Nucleus accumbens (tissue), 56 donors: ENCODE data around the gene NCKAP5L.
A peak's percentile ranks its signal among the peaks of the same experiment; 100 is the strongest.

Experiments used
- DNase-seq, 56 donors: peaks; one replicate each; lab custom pipeline; 2025; lab: John Stamatoyannopoulos, UW

Gene NCKAP5L

DNA sequence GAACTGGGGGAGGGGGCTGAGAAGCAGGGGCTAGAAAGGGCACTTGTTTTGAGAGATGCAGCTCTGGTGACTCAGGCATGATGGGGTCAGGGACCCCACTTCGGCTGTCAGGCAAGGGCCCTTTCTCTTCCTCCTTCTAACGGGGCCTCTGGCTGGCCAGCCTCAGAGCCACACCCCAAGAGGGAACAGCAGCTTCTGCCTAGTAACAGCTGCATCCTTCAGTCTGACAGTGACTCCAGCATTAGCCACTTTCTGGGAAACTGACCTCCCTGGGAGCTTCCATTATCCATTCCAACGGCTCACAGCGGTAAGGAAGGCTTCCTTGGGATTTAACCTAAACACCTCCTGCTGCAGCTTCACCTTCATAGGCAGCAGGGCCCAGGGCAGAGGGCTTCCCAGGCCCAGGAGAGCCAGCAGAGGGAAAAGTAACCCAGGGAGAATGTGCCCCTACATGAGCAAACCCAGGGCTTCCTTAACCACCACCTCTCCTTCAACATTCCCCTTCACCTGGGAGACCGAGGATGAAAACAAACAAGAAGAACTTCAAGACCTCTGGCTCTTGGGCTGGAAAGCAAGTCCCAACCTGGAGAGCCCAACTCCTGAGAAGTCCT, 2.7 kb downstream of the NCKAP5L start:
- peak in 11 of 56 donors; percentile 3 to 33 (median 16) for DNase-seq

GRCh38 chr12:49824895-49825294, 3.3 kb downstream of the NCKAP5L start:
- DNase-seq = peak in 1 of 56 donors; percentile 13

- DNase-seq = no peak
These were observed 3.8 kb downstream of the NCKAP5L start for GRCh38 chr12:49824416-49824815.

DNA sequence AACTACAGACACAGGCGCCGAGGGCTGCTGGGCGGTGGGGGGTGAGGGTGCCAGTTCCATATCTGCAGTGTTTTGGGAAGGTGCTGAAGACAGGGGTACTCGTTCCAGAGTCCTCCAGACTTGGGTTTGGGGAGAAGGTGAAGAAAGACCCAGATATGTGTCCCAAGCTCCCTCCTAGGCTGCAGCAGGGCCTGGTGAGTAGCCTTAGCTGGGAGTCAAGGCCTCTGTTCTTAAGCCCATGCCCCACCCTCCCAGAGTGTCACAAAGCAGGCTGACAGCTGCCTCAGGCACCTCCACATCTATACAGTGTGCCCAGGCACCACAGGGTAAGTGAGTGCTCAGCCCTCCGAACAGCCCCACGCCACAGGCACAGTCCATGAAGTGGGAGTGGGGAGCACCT, 4.3 kb downstream of the NCKAP5L start:
- DNase-seq = no peak

DNA sequence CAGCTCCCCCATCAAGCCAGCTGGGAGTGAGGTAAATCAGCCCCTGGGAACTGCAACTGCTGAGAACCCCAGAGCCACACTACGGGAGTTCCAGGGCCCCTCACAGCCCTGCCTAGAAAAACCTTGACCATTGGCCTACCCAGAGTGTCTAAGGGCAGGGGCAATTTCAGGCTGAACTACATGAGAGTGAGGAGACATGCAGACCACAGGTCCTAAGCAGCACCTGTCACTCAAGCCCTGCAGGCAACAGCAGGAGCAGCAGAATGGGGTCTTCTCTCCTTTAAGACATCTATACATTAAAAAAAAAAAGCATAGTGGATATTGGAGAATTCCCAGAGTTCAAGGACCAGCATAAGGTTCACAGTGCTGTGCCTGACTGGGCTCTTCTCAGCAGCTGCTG, 4.9 kb downstream of the NCKAP5L start:
- no peak for DNase-seq

DNA sequence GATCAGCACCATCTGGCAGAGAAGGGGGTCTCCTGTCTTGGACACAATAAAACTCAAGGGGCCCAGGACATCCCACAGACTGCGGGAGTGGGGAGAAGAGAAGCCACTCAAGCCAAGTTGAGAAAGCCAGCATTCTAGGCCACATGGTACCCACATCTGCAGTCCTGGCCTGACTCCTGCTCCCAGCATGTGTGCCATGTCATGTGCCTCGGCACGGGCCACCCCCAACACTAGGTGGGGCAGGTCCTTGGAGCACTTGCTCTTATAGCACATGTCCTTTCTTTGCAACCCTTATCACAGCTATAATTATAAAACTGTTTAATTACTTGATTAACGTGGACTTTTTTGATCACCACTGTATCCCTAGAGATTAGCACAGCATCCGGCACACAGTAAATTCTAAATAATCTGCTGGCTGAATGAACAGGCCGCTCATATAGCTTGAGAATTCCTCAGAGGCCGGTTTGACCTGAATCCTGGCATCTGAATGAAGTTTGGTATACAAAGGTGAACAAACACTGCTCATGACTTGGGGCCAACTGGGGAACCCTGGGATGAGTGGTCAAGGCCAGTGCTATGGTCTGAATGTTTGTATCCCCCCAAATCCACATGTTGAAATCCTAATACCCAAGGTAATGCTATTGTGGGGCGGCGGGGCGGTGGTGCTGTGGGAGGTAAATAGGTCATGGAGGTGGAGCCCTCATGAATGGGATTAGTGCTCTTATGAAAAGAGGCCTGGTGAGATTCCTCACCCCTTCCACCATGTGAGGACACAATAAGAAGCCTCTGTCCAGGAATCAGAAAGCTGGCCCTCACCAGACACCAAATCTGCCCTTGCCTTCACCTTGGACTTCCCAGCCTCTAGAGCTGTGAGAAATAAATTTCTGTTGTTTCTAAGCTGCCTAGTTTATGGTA, 6.6 kb downstream of the NCKAP5L start:
- peak in 9 of 56 donors; percentile 12 to 47 (median 21) for DNase-seq

DNA sequence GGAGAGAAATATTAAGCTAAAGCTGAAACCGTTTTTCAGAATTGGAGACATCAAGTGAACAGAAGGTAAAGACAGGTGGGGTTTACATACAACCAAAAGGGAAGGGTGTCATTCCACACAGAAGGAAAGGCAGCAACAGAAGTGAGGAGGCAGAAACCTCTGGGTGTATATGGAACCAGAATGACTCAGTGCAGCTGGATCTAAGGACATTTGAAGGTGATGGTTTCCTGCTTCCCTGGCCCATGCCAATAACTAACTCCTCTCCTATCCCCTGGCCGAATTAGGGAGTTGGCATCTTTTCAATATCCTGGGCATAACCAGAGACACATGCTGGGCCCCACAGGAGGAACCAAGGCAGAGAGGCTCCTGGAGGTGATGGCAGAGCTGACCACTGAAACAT, 8.4 kb downstream of the NCKAP5L start:
- no peak for DNase-seq

DNA sequence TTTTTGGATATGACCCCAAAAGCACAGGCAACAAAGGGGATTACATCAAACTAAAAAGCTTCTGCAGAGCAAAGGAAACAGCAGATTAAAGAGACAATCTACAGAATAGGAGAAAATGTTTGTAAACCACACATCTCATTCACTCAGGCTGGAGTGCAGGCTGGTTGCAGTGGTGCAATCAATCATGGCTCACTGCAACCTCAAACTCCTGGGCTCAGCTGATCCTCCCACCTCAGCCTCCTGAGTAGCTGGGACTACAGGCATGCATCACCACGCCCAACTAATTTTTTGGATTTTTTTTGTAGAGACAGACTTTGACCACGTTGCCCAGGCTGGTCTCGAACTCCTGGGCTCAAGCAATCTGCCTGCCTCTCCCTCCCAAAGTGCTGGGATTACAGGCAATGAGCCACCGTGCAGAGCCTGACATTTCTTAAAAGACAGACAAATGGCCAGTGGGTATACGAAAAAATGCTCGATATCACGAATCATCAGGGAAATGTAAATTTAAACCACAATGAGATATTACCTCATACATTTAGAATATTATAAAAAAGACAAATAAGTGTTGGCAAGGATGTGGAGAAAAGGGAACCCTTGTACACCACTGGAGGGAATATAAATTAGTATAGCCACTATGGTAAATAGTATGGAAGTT, 9.8 kb downstream of the NCKAP5L start:
- DNase-seq = no peak

DNA sequence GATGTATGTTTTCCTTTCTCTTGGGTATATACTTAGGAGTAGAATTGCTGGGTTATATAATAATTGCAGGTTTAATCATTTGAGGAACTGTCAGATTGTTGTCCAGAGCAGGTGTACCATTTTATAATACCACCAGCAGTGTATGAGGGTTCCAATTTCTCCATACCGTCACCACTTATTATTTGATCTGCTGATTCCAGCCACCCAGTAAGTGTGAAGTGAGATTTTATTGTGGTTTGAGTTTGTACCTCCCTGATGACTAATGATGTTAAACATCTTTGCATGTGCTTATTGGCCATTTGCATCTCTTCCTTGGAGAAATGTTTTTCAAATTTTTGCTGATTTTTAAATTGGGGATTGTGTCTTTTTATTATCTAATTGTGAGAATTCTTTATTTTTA, 15.1 kb downstream of the NCKAP5L start:
- DNase-seq = no peak

DNA sequence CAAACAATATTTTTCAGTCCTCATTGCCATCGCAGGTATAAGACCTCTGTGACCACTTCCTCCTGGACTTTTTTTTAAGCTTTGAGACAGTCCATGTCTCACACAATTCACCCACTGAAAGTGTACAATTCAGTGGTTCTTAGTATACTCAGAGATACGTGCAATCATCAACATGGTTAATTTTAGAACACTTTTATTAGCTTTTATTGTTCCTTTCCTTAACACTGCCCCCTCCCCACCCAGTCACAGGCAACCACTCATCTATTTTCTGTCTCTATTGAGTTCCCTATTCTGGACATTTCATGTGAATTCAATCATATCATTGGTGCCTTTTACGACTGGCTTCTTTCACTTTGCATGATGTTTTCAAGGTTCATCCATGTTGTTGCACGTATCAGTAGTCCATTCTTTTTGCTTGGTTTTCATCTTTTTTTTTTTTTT, 16.2 kb downstream of the NCKAP5L start:
- no peak for DNase-seq

DNA sequence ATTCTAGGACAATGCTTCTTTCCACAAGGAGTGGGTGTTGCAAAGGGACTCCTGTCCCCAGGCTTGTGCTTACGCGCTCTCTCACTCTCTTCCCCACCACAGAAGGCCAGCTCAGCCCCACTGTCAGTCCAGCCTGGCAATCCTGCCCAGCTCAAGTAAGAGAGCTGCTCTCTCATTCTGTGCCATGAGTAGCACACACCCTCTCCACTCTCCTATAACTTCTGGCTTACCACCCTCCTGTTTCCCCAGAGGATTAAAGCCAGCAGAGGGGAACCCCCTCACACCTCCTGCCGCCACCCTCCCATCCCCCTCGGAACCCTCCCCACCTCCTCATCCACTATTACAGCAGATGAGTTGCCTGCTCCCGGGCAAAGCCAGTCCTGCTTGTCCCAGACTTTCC, 17.1 kb downstream of the NCKAP5L start:
- peak in 2 of 56 donors; percentile 6 to 13 for DNase-seq

DNA sequence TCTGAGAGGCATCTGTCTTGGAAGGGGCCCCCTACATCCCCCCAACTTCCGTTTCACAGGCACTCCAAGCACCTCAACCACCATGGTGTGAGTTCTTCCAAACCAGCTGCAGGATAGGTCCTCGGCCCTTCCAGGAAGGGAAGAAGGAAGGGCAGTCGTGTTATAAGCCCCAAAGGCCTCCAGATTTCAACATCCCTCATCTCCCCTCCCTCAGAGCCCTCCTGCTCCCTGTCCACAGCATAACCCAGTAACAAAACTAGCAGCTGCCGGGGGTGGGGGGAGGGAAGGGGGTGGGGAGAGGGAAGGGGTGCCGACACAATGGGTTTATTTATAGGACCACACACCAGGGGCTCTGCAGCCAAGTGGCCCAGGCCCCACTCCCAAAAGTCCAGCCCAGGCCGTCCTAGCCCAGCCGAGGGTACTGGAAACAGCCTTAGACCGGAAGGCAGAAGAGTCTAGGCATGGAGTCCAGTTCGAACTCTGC, 18.3 kb downstream of the NCKAP5L start:
- DNase-seq = peak in 36 of 56 donors; percentile 10 to 76 (median 43)

DNA sequence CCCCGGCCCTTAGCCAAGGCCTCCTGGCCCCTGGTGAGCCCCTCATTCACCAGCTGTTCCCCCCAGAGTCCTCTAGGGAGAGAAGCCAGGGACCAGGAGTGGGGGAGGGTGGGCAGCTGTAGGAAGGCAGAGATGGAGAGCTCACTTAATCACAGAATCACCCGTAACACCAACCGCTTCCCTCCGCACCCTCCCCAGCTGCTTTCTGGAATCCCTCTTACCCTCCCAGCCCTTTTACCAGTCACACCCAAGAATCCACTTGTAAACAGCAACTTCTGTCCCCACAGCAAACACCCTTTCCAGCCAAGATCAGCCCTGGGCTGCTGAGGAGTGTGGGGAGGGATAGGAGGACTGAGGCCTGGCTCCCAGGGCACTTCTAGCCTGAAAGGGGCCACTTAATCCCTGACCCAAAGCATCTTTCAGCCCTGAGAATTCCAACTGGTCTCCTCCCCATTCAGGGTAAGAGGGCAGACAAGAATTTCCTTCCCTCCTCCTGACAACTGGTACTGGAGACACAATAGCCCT, 18.8 kb downstream of the NCKAP5L start:
- DNase-seq = peak in 10 of 56 donors; percentile 26 to 63 (median 52)

DNA sequence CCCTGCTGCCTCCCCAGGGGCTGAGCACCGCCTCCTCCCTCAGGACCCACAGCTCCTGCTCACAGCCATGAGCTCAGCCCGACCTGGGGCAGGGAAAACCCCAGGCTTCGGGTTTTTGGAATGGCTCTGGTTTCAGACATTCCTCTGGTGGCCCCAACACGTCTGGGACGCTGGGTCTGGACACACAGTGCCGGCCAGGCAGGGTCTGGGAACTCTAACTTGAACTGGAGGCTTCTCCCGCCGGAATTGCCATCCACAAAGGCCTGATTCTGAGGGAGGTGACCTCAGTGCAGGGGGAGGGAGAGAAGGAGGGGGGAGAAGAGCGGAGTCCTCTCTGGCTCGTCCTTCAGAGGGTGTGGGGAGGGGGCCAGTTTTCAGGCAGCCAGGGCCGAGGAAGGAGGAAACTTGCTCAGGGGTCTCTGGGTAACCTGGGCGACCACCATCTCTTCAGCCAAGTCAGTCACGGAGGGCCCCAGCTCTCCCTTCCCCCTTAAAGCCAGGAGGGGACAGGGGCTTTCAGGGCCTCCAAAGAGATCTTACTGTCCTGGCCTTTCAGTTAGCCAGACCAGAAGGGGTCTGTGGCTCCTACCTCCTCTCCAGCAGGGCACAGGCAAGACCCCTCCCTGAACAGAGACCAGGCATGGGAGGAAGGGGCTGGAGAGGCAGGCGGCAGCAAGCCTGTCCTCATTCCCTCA, 19.4 kb downstream of the NCKAP5L start:
- peak in 45 of 56 donors; percentile 13 to 77 (median 52) for DNase-seq

GRCh38 chr12:49807991-49808580, 20.1 kb downstream of the NCKAP5L start:
- no peak for DNase-seq

- no peak for DNase-seq
These were observed 21.3 kb downstream of the NCKAP5L start for GRCh38 chr12:49806877-49807276.

DNA sequence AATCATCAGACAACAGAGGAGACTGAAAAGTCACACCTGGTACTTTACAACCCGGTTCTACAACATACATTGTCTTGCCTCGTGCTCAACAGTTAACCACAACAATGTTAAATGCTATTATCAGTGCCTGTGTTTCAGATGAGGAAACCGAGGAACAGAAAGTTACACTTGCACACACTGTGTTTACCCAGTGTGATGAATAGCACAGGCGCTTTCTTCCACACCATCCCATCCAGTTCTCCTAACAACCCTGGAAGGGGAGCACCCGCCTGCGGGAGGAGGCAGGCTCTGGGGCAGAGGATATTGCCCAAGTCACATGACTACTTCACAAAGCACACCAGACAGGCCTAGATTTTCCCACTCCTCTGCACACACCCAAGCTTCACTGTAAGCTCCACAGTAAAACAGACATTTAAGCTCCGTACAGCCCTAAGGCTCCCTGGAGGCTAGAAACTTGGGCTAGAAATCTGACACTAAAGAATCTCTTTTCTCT, 21.8 kb downstream of the NCKAP5L start:
- no peak for DNase-seq

DNA sequence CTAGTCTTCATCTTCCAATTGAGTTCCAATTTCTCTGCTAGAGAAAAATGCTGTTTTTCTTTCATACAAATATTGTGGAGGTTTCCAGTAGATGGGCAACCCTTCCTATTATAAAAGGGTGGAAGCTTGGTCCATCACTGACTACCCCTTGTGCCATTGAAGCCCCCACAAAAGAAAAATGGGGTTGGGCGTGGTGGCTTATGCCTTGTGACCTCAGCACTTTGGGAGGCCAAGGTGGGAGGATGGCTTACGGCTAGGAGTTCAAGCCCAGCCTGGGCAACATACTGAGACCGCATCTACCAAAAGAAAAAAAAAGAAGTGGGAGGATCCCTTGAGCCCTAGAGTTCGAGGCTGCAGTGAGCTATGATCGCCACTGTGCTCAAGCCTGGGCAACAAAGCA, 22.8 kb downstream of the NCKAP5L start:
- no peak for DNase-seq

DNA sequence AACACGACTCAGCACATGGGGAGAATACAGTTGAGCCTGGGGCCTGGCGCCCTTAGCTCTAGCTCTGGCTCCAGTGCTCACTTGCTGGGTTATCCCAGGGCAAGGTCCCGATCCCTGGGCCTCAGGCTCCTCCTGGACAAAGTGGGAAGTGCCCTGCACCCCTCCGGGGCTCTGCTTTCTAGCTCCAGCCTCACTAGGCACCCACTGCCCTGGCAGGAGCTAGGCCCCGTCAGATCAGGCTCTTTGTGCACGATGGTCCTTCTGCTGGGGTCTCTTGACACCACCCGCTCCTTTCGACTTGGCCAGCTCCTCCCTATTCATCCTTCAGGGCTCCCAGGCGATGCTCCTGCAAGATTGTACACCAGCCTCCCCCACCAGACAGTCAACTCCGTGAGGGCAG, 23.4 kb downstream of the NCKAP5L start:
- no peak for DNase-seq
